Measurements from ENCODE around the gene OR8G5.

OR8G5 gene

GRCh38 chr11:124277207-124277606, 21.0 kb downstream of the OR8G5 start:
- no peak for TF ChIP-seq CTCF (IDR thresholded peaks at IDR 0.05)
- no peak for DNase-seq

DNA sequence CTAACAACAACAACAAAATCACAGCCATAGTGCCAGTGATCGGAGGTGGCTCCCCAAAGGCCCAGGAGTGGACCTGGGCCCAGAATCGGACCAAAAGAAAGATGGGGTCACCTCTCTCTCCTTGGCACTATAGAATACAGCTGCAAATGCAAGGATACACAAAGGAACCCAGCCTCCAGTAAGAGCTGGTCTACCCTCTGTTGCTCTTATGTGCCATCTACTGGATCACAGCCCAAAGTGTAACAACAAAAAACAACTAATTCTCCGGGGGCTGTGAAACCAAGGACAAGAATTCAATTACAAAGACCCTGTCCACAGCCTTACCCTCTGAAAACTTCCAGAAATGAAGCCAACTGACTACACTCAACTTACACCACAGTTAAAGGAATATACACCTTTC, 21.6 kb downstream of the OR8G5 start:
- no peak for DNase-seq
- no peaks in the 10 kb centered on the region for H3K27me3 ChIP-seq
- no peaks in the 10 kb centered on the region for H3K36me3 ChIP-seq
- H3K4me1 ChIP-seq, result no peaks in the 10 kb centered on the region
- no peak overlapping the region for H3K27ac ChIP-seq
- no peak overlapping the region for H3K4me3 ChIP-seq
- TF ChIP-seq CTCF (IDR thresholded peaks at IDR 0.05), result no peak
- no peaks in the 10 kb centered on the region for H3K9me3 ChIP-seq
- intact Hi-C loops (cut with DNase I; ENCODE audit: low total_unique reads), result no loop called here

More at GRCh38 chr11:124277207-124277606, 21.0 kb downstream of the OR8G5 start:
- H3K9me3 ChIP-seq, result no peaks in the 10 kb centered on the region
- H3K4me1 ChIP-seq, result no peaks in the 10 kb centered on the region
- H3K27ac ChIP-seq, result no peak overlapping the region
- no peaks in the 10 kb centered on the region for H3K36me3 ChIP-seq
- H3K27me3 ChIP-seq, result no peaks in the 10 kb centered on the region
- intact Hi-C loops (cut with DNase I; ENCODE audit: low total_unique reads), result no loop called here
- H3K4me3 ChIP-seq, result no peak overlapping the region

DNA sequence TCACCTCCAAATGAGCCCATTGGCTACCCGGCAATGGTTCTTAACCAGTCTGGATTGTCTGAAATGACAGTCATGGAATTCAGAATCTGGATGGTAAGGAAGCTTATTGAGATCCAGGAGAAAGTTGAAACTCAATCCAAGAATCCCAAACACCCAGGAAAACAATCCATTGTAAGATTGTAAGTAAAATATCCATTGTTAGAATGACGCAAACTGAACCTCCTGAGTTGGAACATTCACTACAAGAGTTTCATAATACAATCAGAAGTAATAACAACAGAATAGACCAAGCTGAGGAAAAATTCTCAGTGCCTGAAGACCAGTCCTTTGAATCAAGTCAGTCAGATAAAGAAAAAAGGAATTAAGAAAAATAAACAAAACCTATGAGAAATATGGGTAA, 22.1 kb downstream of the OR8G5 start:
- DNase-seq, result no peak
- no peaks in the 10 kb centered on the region for H3K9me3 ChIP-seq
- intact Hi-C loops (cut with DNase I; ENCODE audit: low total_unique reads), result no loop called here
- no peaks in the 10 kb centered on the region for H3K27me3 ChIP-seq
- H3K4me3 ChIP-seq, result no peak overlapping the region
- H3K4me1 ChIP-seq, result no peaks in the 10 kb centered on the region
- no peak for TF ChIP-seq CTCF (IDR thresholded peaks at IDR 0.05)
- no peaks in the 10 kb centered on the region for H3K36me3 ChIP-seq
- H3K27ac ChIP-seq, result no peak overlapping the region

DNA sequence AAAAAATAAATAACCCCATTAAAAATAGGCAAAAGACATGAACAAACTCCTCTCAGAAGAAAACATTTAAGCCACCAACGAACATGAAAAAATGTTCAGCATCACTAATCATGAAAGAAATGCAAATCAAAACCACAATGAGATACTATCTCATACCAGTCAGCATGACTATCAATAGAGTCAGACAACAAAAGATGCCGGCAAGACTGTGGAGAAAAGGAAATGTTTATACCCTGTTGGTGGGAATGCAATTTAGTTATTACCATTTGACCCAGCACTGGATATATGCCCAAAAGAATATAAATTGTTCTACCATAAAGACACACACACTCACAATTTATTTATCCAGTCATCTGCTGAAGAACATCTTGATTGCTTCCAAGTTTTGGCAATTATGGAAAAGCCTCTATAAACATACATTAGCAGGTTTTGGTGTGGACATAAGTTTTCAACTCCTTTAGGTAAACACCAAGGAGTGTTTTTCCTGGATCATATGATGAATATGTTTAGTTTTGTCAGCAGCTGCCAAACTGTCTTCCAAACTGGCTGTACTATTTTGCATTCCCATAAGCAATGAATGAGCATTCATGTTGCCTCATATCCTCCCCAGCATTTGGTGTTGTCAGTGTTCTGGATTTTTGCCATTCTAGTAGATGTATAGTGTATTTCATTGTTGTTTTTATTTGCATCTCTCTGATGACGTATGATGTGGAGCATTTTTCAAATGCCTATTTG, 29.6 kb downstream of the OR8G5 start:
- Histone ChIP-seq H3K27ac (no peak overlapping the region), H3K4me3 (no peak overlapping the region), H3K9me3 (no peaks in the 10 kb centered on the region), H3K4me1 (no peaks in the 10 kb centered on the region), H3K27me3 (no peaks in the 10 kb centered on the region), H3K36me3 (no peaks in the 10 kb centered on the region)
- TF ChIP-seq CTCF (IDR thresholded peaks at IDR 0.05), result no peak
- intact Hi-C loops (cut with DNase I; ENCODE audit: low total_unique reads), result no loop called here
- DNase-seq, result no peak

- intact Hi-C loops (cut with DNase I; ENCODE audit: low total_unique reads), result no loop called here
- no peaks in the 10 kb centered on the region for H3K4me1 ChIP-seq
- H3K27me3 ChIP-seq, result no peaks in the 10 kb centered on the region
- TF ChIP-seq CTCF (IDR thresholded peaks at IDR 0.05), result no peak
- DNase-seq, result no peak
- no peak overlapping the region for H3K27ac ChIP-seq
- H3K4me3 ChIP-seq, result no peak overlapping the region
- H3K9me3 ChIP-seq, result peaks cover 0 to 4% (median 0%) of the 10 kb centered on the region in 3 donors
- no peaks in the 10 kb centered on the region for H3K36me3 ChIP-seq
These were observed 38.5 kb downstream of the OR8G5 start for GRCh38 chr11:124294687-124295086.

All from tibial artery (tissue), 4 donors.